ENCODE results near the gene GRM3. TPM values are rescaled to one million over a fixed set of nuclear protein-coding genes. Genes with fewer than 3 reads are reported as not detected.

GRM3 gene
- polyA plus RNA-seq, 1 experiment, result not detected

DNA sequence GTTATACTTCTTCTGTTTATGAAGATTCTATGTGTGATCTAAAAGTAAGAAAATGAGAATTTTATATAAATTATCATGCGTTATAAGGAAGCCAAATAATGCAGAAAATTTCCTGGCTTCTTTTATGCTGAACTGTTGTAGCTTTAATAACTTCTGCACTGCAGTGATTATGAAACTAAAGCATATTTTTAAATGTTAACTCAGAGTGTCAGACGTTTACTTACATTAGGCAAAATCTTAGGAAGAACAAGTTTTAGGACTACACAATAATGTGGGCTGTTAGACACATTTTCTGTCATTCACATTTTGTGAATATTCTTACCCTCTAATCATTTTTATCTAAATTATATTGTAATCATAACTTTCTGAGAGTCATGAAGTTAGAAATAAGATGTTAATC is 22.0 kb downstream of the GRM3 start:
- DNase-seq (ENCODE audit: low read depth), result no peak
- Histone ChIP-seq H3K4me3 (ENCODE audit: low read depth, low read length) (no peak overlapping the region), H3K36me3 (ENCODE audit: control insufficient read depth, insufficient read depth, low read length) (no peaks in the 10 kb centered on the region), H3K27me3 (ENCODE audit: control insufficient read depth, insufficient read depth, low read length) (no peaks in the 10 kb centered on the region)
- TF ChIP-seq, protein P1, sequence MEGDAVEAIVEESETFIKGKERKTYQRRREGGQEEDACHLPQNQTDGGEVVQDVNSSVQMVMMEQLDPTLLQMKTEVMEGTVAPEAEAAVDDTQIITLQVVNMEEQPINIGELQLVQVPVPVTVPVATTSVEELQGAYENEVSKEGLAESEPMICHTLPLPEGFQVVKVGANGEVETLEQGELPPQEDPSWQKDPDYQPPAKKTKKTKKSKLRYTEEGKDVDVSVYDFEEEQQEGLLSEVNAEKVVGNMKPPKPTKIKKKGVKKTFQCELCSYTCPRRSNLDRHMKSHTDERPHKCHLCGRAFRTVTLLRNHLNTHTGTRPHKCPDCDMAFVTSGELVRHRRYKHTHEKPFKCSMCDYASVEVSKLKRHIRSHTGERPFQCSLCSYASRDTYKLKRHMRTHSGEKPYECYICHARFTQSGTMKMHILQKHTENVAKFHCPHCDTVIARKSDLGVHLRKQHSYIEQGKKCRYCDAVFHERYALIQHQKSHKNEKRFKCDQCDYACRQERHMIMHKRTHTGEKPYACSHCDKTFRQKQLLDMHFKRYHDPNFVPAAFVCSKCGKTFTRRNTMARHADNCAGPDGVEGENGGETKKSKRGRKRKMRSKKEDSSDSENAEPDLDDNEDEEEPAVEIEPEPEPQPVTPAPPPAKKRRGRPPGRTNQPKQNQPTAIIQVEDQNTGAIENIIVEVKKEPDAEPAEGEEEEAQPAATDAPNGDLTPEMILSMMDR (IDR thresholded peaks at IDR 0.05; ENCODE audit: insufficient read depth, low read depth, low read length), result no peak
- CTCF ChIA-PET, result no interaction called here
- POLR2A ChIA-PET, result no interaction called here

DNA sequence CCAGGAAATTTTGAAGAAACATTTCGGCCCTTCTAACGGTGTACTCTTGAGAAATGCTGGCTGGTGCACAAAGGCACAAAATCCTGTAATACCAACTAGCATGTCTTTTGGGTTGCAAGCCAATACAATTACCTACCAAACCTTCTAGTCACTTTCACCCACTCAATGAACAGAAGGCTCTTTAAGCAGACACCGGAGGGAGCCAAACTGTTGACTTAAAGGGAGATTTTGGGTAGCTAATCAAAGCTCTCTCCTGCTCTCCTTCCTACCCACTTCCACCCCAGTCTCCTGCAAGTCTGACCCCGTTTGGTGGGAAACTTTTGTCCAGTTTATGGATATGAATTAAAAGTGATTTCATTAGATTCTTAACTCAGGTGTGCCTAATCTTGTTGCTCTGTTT is 24.0 kb downstream of the GRM3 start:
- ChIA-PET CTCF (no interaction called here), POLR2A (no interaction called here)
- Histone ChIP-seq H3K4me3 (ENCODE audit: low read depth, low read length) (no peak overlapping the region), H3K27me3 (ENCODE audit: control insufficient read depth, insufficient read depth, low read length) (no peaks in the 10 kb centered on the region), H3K36me3 (ENCODE audit: control insufficient read depth, insufficient read depth, low read length) (no peaks in the 10 kb centered on the region)
- DNase-seq (ENCODE audit: low read depth), result no peak
- TF ChIP-seq, protein P1 (IDR thresholded peaks at IDR 0.05; ENCODE audit: insufficient read depth, low read depth, low read length), result no peak

DNA sequence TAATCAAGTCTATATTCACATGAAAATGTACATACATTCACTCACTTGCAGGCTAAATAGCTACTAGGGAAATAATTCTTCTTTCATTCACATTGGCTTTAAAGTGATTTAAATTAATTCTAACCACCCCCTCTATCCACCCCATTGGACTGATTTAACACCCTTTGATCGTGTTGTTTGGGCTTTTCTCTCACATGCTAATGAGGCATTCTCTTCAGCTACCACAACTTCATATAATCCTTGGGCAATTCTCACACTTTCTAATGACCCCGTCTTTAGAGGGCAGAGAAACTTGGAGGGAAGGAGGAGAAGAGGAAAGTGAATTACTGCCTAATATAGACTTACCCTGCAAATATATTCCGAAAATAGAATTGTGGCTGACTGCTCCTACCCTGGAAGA is 24.6 kb downstream of the GRM3 start:
- TF ChIP-seq, protein P1 (IDR thresholded peaks at IDR 0.05; ENCODE audit: insufficient read depth, low read depth, low read length), result no peak
- H3K36me3 ChIP-seq (ENCODE audit: control insufficient read depth, insufficient read depth, low read length), result no peaks in the 10 kb centered on the region
- no peak for DNase-seq (ENCODE audit: low read depth)
- no peak overlapping the region for H3K4me3 ChIP-seq (ENCODE audit: low read depth, low read length)
- CTCF ChIA-PET, result interaction anchor here (0.8 kb wide), 1 partner anchor 8 kb away, joined by 3 read pairs; no protein-coding TSS in a partner anchor
- POLR2A ChIA-PET, result no interaction called here
- no peaks in the 10 kb centered on the region for H3K27me3 ChIP-seq (ENCODE audit: control insufficient read depth, insufficient read depth, low read length)

DNA sequence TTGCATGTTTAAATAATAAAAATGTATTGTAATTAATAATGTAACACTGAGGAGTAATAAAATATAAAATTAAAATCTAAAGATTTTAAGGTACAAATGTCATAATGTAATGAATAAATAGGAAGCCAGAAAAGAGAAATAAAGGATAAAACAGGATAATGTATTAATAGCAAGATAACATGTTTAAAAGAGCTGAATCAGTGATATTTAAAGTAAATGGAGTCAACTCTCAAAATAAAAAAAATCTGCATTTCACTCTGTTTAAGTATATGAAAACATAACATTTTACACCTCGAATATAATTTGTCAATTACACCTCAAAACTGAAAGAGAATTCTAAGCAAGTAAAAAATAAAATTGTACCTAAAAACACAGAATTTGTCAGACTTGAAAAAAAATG is 44.1 kb downstream of the GRM3 start:
- CTCF ChIA-PET, result no interaction called here

DNA sequence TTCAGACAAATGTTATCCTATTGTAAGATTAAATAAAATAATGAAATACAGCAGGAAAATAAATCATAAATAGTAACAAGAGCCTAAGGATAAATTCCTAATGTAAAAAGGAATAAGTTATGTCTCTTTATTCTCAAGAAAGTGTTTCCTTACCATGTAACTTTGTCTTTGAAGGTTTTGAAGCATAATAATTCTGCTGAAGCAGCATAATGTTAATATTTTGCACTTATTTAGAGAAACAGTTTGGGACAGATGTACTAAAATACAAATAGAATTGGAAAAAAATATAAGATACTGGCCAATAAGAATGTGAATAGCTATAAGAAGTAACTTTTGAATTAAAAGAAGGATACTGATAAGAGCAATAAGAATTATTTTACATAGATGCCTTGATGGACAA is 45.7 kb downstream of the GRM3 start:
- ChIA-PET POLR2A (no interaction called here), CTCF (no interaction called here)
- TF ChIP-seq, protein P1 (IDR thresholded peaks at IDR 0.05; ENCODE audit: insufficient read depth, low read depth, low read length), result no peak
- Histone ChIP-seq H3K4me3 (ENCODE audit: low read depth, low read length) (no peak overlapping the region), H3K36me3 (ENCODE audit: control insufficient read depth, insufficient read depth, low read length) (no peaks in the 10 kb centered on the region), H3K27me3 (ENCODE audit: control insufficient read depth, insufficient read depth, low read length) (no peaks in the 10 kb centered on the region)
- no peak for DNase-seq (ENCODE audit: low read depth)

More for the DNA sequence above, 44.1 kb downstream of the GRM3 start:
- TF ChIP-seq, protein P1 (IDR thresholded peaks at IDR 0.05; ENCODE audit: insufficient read depth, low read depth, low read length), result no peak
- H3K27me3 ChIP-seq (ENCODE audit: control insufficient read depth, insufficient read depth, low read length), result no peaks in the 10 kb centered on the region
- POLR2A ChIA-PET, result no interaction called here
- no peak for DNase-seq (ENCODE audit: low read depth)
- H3K36me3 ChIP-seq (ENCODE audit: control insufficient read depth, insufficient read depth, low read length), result no peaks in the 10 kb centered on the region
- H3K4me3 ChIP-seq (ENCODE audit: low read depth, low read length), result no peak overlapping the region
